GM18867 (cell line): Measurements from ENCODE around the gene SURF6.
"Not testable (repeated sequence)": the region's sequence is repeated elsewhere in the genome, so short reads cannot be mapped to it uniquely, and the experiment has no call there.

Experiments
- ATAC-seq: cut with Tn5 transposase; IDR thresholded peaks from one replicate; pipeline ENCODE4 v1.9.1; 2021; ENCODE audit warnings: mild to moderate bottlenecking, moderate library complexity; ENCODE audit not compliant: unreplicated experiment

Gene SURF6

DNA sequence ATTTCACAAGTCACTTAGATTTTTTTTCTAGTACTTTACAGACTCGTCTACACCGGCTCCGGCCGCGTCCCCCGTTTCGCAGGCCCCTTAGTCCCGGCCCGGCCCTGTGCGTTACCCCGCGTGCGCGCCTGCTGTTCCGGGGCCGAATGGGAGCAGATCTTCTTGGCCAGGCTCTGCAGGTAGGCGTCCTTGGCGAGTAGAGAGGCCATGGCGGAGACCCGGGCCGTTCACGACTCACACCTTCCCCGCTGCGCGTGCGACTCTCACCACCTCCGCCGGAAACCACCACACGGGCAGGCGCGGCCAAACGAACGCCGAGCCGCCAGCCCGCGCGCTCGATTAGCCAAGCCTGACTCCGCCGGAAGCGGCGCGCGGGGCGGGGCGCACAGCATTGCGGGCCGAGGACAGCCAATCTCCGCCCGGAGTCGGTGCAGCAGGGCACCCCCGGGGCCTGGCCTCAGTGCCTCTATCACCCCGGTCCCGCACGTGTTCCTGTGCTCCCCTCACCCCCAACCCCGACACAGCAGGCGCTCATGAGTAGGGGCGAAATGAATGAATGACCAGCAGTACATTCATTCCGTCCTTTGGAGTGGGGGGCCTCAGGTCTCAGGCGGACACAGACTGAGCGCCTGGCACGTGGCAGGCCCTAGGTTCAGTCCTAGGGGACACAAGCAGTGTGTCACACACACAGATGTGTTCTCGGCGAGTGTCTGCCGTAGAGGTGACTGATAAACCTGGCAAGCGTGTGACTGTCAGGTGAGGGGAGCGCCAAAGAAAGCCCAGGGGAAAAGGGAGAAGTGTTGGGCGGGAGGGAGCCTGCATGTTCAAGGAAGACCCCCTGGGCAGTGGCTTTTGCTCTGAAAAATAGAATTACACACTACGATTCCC is at the start of gene SURF6:
Gene SURF6, minus strand, starts transcription at position 265 of the 888 bp plus-strand sequence. Its CDS starts 56 bp downstream, at position 209.
- ATAC-seq = peak; percentile 77

GRCh38 chr9:133385452-133385851 is 49.5 kb upstream of the SURF6 start:
- no peak for ATAC-seq

DNA sequence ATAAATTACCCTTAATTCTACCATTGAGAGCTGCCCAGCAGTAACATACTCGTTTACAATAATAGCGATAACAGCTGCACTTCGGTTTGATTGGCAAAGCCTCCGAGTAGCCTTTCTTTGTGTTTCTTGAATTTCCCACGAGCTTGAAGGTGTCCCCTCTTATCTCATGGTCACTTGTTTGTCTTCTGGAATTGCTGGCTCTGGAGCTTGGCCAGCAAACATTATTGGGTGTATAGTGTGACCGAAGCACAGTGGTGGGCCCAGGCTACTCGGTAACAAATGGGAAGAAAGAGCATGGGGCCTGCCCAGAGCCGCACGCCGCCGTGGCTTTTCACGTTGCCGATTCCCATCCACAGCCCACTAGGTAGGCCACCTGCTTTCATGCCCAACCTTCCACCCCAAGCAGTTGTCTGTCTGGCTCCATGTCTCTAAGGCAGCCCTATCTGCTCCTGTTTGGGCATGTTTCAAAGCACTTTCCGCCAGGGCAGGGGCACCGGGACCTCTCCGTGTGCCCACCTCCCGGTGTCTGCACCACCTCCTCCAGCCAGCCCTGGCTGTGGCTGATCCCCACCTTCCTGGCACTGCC is 48.8 kb upstream of the SURF6 start:
- ATAC-seq = no peak

DNA sequence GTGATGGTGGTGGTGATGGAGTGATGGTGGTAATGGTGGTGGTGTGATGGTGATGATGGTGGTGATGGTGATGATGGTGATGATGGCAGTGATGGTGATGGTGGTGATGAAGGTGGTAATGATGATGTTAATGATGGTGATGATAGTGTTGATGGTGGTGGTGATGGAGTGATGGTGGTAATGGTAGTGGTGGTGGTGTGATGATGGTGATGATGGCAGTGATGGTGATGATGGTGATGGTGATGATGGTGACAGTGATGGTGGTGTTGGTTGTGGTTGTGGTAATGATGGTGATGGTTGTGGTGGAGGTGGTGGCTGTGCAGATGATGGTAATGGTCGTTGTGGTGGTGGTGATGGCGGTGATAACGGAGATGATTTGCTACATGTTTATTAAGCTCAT is 47.5 kb upstream of the SURF6 start:
- ATAC-seq = no peak

GRCh38 chr9:133382507-133383141 is 46.6 kb upstream of the SURF6 start:
- no peak for ATAC-seq

DNA sequence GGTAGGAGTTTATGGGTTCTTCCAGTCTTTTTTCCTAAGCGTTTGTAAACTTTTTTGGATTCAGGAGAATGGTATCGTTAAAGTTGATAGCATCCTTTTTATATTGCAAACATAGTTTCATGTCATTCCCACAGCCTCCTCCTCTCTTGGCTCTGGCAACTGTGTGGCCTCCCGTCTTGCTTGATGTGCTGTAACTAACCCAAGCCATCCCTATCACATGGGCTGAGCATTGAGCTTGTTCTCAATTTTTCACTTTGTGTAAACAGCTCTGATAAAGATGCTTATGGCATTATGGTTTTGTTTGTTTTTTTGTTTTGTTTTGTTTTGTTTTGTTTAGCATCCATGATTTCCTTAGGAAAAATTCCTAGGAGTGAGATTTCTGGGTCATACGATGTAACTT is 44.7 kb upstream of the SURF6 start:
- no peak for ATAC-seq

GRCh38 chr9:133379153-133380086 is 43.4 kb upstream of the SURF6 start:
- ATAC-seq = no peak

- no peak for ATAC-seq
These were observed 42.5 kb upstream of the SURF6 start for GRCh38 chr9:133378408-133378962.

GRCh38 chr9:133377721-133378216 is 41.8 kb upstream of the SURF6 start:
- no peak for ATAC-seq

DNA sequence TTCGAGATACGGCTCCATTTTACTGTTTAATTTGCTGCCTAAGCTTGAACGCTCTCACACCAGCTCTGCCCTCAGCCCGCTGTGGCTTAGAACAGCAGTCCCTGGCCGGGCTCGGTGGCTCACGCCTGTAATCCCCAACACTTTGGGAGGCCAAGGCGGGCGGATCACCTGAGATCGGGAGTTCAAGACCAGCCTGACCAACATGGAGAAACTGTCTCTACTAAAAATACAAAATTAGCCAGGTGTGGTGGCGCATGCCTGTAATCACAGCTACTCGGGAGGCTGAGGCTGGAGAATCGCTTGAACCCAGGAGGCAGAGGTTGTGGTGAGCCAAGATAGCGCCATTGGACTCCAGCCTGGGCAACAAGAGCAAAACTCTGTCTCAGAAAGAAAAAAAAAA is 41.3 kb upstream of the SURF6 start:
- ATAC-seq = not testable (repeated sequence)

DNA sequence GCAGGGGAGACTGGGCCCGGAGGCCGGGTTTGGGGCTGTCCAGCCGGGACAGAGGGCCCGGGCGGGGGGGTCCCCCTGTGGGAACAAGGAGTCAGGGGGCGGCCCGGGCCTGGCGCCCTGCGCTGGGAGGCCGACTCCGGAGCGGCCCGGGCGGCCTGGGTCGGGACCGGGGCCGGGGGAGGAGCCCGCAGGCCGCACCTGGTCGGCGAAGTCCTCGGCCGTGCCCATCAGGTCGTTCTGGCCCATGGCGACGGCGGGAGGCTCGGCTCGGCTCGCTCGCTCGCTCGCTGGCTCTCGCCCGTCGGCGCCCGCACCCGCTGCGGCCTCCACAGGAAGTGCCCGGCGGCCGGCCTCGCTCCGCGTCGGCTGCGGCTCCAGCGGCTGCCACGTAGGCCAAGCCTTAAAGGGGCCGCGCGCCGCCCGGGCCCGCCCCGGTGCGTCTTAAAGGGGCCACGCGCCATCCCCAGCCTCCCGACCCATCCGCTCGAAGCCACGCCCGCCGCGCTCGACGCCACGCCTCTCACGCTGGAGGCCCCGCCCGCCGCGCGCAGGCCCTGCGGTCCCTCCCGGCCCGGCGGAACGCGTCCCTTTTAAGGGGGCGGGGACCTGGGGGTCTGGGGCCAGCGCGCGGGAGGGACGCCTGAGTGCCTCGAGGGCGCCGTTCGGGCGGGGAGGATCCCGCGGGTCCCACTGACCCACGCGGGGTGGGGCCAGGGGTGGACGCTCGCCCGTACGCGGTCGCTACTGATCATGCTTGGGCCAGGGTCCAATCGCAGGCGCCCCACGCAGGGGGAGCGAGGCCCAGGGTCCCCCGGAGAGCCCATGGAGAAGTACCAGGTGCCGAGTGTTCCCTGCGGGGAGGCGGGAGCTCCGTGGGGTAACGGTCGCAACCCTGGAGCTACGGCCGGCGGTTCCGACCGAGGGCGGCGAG is 40.0 kb upstream of the SURF6 start, which contains the start of the genes STKLD1 and SURF4:
Gene STKLD1, plus strand, starts transcription at position 643 of the 931 bp plus-strand sequence. Its CDS starts 108 bp downstream, at position 751.
Gene SURF4, minus strand, starts transcription at position 337 of the 931 bp plus-strand sequence. Its CDS starts 91 bp downstream, at position 246.
- peak; percentile 88 for ATAC-seq

DNA sequence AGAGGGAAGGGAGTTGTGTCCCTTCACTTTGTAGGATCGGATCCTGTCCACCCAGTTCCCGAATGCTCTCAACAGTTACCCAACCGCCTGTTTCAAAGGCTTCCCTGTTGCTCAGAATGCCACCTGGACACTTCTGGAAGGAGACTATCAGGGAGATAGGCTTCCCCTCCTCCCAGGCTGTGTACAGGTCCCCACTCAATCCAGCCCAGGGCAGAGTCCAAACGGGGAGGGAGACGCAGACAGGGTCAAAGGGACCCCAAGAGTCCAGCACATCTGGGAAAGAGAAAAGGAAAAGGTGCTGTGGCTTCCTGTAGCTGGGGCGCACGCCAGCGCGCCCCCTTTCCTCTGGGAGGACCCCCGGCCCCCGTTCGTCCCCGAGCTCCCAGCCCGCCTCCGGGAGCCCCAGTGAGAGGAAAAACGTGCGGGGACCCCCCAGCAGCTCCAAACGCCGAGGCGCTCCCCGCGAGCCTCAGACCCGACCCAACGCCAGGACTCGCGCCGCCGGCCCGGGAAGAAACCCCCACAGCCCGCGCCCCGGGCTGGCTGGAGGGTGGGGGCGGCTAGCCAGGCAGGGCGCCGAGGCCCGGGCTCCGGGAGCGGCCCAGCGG is 39.2 kb upstream of the SURF6 start:
- peak; percentile 9 for ATAC-seq

GRCh38 chr9:133374612-133375115 is 38.7 kb upstream of the SURF6 start:
- no peak for ATAC-seq

- no peak for ATAC-seq
These were observed 36.2 kb upstream of the SURF6 start for GRCh38 chr9:133372144-133372543.

DNA sequence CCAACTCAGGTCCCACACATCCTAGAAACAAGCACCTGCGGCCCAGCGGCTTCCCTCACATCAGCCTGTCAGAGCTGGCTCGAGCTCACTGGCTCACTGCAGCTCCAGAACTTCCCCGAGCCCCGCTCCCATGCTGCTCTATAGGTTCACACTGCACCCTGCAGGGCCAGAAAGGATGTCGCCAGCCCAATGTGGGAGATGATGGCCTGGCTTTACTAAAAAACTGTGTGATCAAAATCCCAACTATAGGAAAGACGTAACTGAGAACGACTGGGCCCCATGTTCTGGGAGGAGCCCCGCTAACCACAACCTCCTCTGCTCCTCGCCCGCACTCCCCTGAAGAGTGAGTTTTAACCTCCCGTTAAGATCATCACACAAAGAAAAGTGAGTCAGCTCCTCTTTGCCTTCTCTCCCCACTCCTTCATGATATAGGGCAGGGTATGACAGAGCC is 35.3 kb upstream of the SURF6 start:
- no peak for ATAC-seq

DNA sequence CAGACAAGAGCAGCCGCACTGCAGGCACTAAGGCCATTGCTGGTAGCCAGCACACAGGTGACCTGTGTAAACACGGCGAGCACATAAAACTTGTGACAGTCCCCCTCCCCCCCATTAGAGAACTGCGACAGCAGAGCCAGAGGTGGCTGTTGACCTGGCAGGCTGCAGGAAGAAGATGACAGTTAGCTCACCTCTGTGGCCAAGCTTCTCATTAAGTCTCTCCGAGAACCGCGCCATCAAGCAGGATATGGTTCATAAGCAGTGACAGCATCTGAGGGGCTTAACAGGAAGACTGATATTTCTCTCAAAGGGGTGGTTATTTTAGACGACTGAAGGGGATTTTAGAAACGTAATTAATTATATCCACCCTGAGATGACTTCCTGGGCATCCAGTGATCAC is 34.7 kb upstream of the SURF6 start:
- ATAC-seq = no peak

DNA sequence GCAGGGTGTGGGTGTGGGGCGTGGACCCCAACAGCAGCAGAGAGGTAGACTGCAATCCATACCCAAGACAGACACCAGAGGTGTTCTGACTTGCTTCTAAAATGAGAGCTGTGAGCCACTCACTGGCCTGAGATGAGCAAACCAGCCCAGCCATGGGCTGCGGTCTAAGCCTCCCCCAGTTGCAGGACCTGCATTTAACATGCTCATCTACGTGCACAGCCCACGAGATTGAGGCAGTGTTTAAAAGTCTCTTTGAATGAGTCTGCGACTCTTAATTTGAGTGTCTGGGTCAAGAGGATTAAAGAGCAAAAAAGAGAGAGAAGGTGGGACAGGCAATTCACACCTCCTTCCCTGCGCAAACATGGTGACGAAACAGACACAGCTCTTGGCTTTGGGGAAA is 33.9 kb upstream of the SURF6 start:
- no peak for ATAC-seq

GRCh38 chr9:133369422-133369821 is 33.4 kb upstream of the SURF6 start:
- no peak for ATAC-seq
